K562 (cell line): ENCODE results near the gene TMA7B. TPM values are rescaled to one million over a fixed set of nuclear protein-coding genes. Genes with fewer than 3 reads are reported as not detected.

Experiments used
- CREB5 ChIP-seq: fragments of 250-450 bp; sonication (Bioruptor Pico); IDR thresholded peaks from 2 replicates; pipeline ENCODE4 v1.5.0; 2020; ENCODE audit warnings: mild to moderate bottlenecking
- DMBX1 ChIP-seq: fragments of 250-450 bp; sonication (Bioruptor Pico); IDR thresholded peaks from 2 replicates; pipeline ENCODE4 v1.8.0; 2022; ENCODE audit warnings: inconsistent platforms, mild to moderate bottlenecking, moderate library complexity, borderline replicate concordance
- EGR1 ChIP-seq: fragments of 450-650 bp; conservative IDR thresholded peaks from 2 replicates; pipeline ENCODE4 v1.6.1; 2017; ENCODE audit warnings: mild to moderate bottlenecking
- FIP1L1 ChIP-seq: fragments of 200-400 bp; formaldehyde crosslinking; IDR thresholded peaks from 2 replicates; pipeline ENCODE4 v1.6.1; 2018; ENCODE audit warnings: mild to moderate bottlenecking, low read depth, low read length; ENCODE audit not compliant: poor library complexity, severe bottlenecking
- ID3 ChIP-seq, 2 experiments: fragments of 250-450 bp in 1 of 2; fragments of 450-650 bp in 1 of 2; sonication (Bioruptor Pico) in 1 of 2; IDR thresholded peaks; 2 replicates each; pipeline versions ENCODE4 v1.6.1 to v1.8.0; 2016 to 2021; ENCODE audit warnings: mild to moderate bottlenecking in 2 of 2, moderate library complexity in 2 of 2, missing compliant biosample characterization in 1 of 2, missing genetic modification characterization in 1 of 2
- JUND ChIP-seq, 2 experiments: IDR thresholded peaks; 2 replicates in 1 of 2; 3 replicates in 1 of 2; pipeline ENCODE4 v1.6.1; 2011; ENCODE audit warnings: borderline replicate concordance in 2 of 2, low read depth in 2 of 2, low read length in 2 of 2, improper control_type of control experiment in 1 of 2, missing biosample characterization in 1 of 2, missing genetic modification characterization in 1 of 2, missing genetic modification reagents in 1 of 2
- MEIS2 ChIP-seq: fragments of 450-650 bp; IDR thresholded peaks from 2 replicates; pipeline ENCODE4 v1.6.1; 2014; ENCODE audit warnings: mild to moderate bottlenecking; ENCODE audit not compliant: partially characterized antibody
- PTRF ChIP-seq: fragments of 450-650 bp; IDR thresholded peaks from 2 replicates; pipeline ENCODE4 v1.6.1; 2016; ENCODE audit warnings: mild to moderate bottlenecking, missing genetic modification characterization, missing compliant biosample characterization
- SNAPC5 ChIP-seq: fragments of 250-450 bp; sonication (Bioruptor Pico); IDR thresholded peaks from 2 replicates; pipeline ENCODE4 v1.8.0; 2021; ENCODE audit warnings: moderate library complexity, mild to moderate bottlenecking, inconsistent platforms
- SP1 ChIP-seq: sonication (generic); formaldehyde crosslinking; IDR thresholded peaks from 2 replicates; pipeline ENCODE4 v1.8.1; 2022; ENCODE audit warnings: mild to moderate bottlenecking, missing genetic modification reagents
- TCF7 ChIP-seq: sonication (generic); IDR thresholded peaks from 2 replicates; pipeline ENCODE4 v1.6.1; 2016; ENCODE audit warnings: antibody characterized with exemption, borderline replicate concordance
- THAP7 ChIP-seq: fragments of 250-450 bp; sonication (Bioruptor Pico); IDR thresholded peaks from 2 replicates; pipeline ENCODE4 v1.5.0; 2021
- ZNF3 ChIP-seq: fragments of 250-450 bp; sonication (Bioruptor Pico); IDR thresholded peaks from 2 replicates; pipeline ENCODE4 v1.5.0; 2021; ENCODE audit warnings: mild to moderate bottlenecking, moderate library complexity
- ZNF407 ChIP-seq: fragments of 450-650 bp; IDR thresholded peaks from 2 replicates; pipeline ENCODE4 v1.6.1; 2016; ENCODE audit warnings: low read depth
- ZSCAN32 ChIP-seq: fragments of 450-650 bp; formaldehyde crosslinking; IDR thresholded peaks from 2 replicates; pipeline ENCODE4 v1.4.0; 2020; ENCODE audit warnings: mild to moderate bottlenecking, moderate library complexity
- polyA plus RNA-seq, 8 experiments: library from polyadenylated mRNA; depleted of rRNA in 4 of 8; stranded (reverse) in 5 of 8; unstranded in 3 of 8; fragments of >200 nt; fragmentation: Nextera tagmentation in 2 of 8; fragmentation: Illumina TruSeq in 1 of 8; extraction: Ambion mirVana in 2 of 8; extraction: Trizol in 1 of 8; gene quantifications; 2 replicates each; pipeline versions ENCODE4 v1.2.1 to v1.2.3, GENCODE V29; 2011 to 2014; ENCODE audit warnings: inconsistent platforms in 1 of 8, missing spikeins in 1 of 8
- total RNA-seq, 7 experiments: library from RNA; depleted of rRNA in 6 of 7; stranded (reverse); fragments of >200 nt in 6 of 7; fragmentation: Illumina TruSeq in 2 of 7; extraction: Trizol in 2 of 7; gene quantifications; 2 replicates each; pipeline versions ENCODE4 v1.2.1 to v1.2.3, GENCODE V29; 2011 to 2021; ENCODE audit warnings: low replicate concordance in 1 of 7

TMA7B gene
- total and polyA plus RNA-seq, 9 of the 15 experiments (the other 6 are each of a cell fraction or from before 2014, with no cell fraction given): 5.6 to 14.2 (median 11.8) TPM

- TF ChIP-seq ID3 (CRISPR knock-in tag; IDR thresholded peaks at IDR 0.05): no peak
- TF ChIP-seq ID3 (tag; IDR thresholded peaks at IDR 0.05): no peak
- TF ChIP-seq ZNF3 (CRISPR knock-in tag): no peak
- TF ChIP-seq THAP7 (CRISPR knock-in tag): no peak
- TF ChIP-seq ZSCAN32: no peak
- TF ChIP-seq SP1: no peak
- TF ChIP-seq SNAPC5 (CRISPR knock-in tag): no peak
- TF ChIP-seq FIP1L1: no peak
- peak; percentile 48 for TF ChIP-seq EGR1
- TF ChIP-seq DMBX1 (CRISPR knock-in tag): 0 out of 2 replicates have a peak, but pooled peaks have one; percentile 33
- TF ChIP-seq MEIS2: peak; percentile 63
- TF ChIP-seq CREB5 (CRISPR knock-in tag): no peak
- TF ChIP-seq PTRF (tag): no peak
- TF ChIP-seq JUND (IDR thresholded peaks at IDR 0.05; ENCODE audit: borderline replicate concordance, low read depth, low read length): 0 out of 2 replicates have a peak, but pooled peaks have one; percentile 28
- no peak for TF ChIP-seq JUND (tag; IDR thresholded peaks at IDR 0.05; ENCODE audit: borderline replicate concordance, low read depth, low read length)
- no peak for TF ChIP-seq TCF7
- TF ChIP-seq ZNF407: no peak
Measured at GRCh38 chr22:39938509-39939111, 21.6 kb upstream of the TMA7B start (continued).
